Measurements from ENCODE around the gene ZNF391.
"Not testable (repeated sequence)": the region's sequence is repeated elsewhere in the genome, so short reads cannot be mapped to it uniquely, and the experiment has no call there.

ZNF391 gene

DNA sequence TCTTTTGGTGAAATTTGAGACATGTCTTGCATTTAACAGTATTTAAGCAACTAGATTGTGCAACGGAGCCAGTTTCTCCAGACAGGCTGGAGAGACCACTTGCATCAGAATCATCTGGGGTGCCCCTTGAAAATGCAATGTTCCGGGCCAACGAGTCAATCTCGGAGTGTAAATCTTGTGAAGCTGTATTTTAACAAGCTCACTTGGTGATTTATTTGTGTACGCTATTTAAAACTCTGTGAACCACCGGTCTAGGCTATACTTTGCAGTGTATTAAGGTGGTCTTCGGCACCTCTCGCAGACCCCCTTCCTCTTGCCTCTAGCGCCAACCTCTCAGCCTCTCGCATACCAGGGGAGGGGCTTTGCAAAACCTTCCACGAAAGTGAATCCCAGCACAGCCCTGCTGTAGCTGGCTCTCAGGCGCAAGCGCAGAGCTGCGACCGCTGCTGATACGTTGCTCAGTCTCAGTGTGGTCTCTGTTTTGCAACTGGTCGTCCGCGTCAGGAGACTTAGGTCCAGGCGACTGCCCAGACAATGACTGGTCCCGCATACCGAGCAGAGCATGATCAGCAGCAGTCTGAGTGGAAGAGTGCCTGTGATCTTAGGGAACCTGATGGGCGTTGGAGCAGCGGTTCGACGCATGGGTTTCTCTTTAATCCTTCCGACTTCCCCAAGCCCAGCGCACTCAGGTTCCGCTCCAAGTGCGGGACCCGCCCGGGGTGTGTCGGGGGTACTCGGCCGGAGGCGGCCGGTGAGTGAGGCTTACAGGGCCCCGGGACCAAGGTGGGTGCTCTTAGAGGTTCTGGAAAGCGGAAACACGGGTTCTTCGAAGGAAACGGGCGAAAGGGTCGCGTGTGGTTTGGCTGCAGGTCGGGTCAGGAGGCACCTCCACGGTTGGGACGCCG is at the start of gene ZNF391:
ZNF391 (plus strand) TSS at position 467 of the 905 bp plus-strand sequence. CDS start 11,612 bp downstream, outside the sequence.
- peak; percentile 54 for DNase-seq (ENCODE audit: low read depth)

DNA sequence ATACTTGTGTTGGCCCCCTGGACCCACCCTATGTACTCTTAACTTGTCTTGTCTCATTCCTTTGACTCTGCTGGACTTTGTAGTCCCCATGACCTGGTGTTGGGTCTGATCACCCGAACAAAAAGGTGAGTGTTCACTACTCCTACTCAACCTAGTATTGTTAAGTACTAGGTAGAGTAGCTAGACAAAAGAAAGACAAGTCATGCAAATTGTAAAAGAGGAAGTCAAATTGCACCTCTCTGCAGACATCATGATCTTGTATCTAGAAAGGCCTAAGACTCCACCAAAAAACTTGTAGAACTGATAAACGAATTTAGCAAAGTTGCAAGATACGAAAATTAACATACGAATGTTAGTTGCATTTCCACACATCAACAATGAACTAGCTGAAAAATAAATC is 35.7 kb upstream of the ZNF391 start:
- DNase-seq (ENCODE audit: low read depth): no peak

DNA sequence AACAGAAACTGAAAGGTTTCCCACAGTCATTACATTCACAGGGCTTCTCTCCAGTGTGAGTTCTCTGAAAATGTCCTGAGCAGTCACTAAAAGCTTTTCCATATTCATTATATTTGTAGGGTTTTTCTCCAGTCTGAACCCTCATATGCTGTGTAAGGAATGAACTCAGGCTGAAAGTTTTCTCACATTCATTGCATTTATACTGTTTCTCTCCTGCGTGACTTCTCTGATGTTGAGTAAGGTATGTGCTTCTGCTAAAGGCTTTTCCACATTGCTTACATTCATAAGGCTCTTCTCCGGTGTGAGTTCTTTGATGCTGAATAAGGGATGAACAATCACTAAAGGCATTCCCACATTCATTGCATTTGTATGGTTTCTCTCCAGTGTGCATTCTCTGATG is 29.8 kb upstream of the ZNF391 start:
- no peak for DNase-seq (ENCODE audit: low read depth)

DNA sequence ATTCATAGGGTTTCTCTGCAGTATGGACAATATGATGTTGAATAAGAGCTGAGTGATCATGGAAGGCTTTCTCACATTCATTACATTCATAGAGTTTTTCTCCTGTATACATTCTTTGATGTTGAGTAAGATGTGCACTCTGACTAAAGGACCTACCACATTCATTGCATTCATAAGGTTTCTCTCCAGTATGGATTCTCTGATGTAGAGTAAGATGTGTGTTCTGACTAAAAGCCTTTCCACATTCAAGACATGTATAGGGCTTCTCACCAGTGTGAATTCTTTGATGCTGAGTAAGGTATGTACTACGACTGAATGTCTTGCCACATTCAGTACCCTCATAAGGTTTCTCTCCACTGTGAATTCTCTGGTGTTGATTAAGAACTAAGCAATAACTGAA is 29.3 kb upstream of the ZNF391 start:
- DNase-seq (ENCODE audit: low read depth): no peak

DNA sequence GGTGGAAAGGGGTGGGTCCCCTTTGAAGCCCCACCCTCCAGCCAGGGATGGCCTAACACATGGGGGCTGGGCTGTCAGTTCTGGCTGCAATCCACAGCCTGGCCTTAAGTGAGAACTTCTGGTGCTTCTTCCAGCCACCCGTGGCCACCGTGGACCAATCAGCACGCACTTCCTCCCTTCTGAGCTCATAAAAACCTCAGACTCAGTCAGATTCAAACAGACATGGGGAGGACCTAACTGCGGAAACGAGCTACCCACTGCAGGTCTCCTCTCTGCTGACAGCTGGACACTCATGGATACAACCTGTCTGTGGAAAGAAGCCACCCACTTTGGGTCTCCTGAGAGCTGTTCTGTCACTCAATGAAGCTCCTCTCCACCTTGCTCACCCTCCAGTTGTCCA is 20.4 kb upstream of the ZNF391 start:
- DNase-seq (ENCODE audit: low read depth): no peak

DNA sequence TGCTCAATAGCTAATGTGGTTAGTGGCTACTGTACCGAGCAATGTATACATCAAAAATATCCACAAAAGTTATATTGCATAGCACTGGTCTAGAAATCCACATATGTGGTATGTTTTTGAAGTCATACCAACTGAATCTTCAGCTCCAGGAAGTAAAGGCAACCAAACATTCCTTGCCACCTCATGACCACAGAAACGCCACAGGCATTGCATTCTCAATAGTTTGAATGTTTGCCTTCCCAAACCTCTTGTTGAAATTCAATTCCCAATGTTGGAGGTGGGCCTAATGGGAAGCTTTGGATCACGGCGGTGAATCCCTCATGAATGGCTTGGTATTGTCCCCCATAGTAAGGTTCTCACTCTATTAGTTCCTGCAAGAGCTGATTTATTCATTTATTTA is 18.2 kb upstream of the ZNF391 start:
- no peak for DNase-seq (ENCODE audit: low read depth)

DNA sequence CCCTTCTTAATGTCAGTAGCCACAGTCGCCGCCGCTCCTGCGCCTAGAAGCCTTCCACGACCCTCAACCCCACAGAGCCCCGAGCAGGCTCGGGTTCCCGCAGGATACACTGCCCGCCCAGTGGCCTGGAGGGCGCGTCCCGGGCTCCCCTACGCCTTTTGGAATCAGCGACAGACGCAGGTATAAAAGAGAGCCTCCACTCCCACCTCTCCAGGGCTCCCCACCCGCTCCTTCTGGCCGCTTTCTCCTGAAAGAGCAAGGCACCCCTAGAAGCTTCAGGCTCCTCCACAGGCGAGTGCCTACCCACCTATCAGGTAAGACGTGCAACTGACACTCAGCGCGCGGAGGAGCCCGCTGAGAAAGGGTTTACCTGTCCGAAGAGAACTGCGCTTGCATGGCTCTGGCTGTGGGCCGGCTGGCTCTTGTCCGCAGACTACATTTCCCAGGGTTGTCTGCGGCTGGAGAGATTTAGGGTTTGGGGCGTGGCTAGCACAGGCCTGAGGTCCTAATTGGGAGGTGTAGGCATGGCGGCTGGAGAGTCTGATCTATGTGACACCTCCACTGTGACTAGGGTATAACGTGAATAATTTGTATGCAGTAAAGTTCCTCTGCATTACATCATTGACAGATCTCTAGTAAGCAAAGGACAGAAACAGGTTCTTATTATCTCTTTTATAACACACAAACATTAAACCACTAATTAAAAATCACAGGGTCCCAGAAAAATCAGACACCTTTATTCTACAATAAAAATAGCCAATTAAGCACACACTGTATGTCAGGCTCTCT is 13.5 kb upstream of the ZNF391 start:
- DNase-seq (ENCODE audit: low read depth): no peak

DNA sequence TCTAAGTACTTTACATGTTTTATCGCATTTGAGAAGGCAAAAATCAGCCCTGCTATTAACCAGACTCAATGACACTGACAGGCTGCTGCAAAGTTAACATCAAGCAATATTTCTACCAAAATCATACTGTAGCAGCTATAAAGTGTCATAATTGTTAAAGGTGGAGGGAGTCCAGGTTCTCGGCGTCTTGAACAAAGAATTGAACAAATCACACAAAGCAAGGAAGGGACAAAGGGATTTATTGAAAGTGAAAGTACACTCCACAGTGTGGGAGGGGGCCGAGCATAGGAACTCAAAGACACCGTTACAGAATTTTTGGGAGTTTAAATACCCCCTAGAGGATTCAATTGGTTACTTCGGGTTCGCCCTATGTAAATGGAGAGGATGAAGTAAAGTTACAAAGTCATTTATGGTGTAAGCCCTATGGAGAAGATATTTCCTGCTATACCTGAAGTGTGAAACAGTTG is 12.9 kb upstream of the ZNF391 start:
- no peak for DNase-seq (ENCODE audit: low read depth)

DNA sequence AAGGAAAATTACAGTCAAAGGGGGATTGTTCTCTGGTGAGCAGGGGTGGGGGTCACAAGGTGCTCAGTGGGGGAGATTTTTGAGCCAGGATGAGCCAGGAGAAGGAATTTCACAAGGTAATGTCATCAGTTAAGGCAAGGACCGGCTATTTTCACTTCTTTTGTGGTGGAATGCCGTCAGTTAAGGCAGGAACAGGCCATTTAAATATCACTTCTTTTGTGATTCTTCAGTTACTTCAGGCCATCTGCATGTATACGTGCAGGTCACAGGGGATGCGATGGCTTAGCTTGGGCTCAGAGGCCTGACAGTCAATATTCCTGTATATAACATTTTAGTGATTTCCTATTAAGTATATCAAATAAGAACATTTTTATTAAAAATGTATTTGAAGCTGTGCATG is 10.2 kb upstream of the ZNF391 start:
- not testable (repeated sequence) for DNase-seq (ENCODE audit: low read depth)

DNA sequence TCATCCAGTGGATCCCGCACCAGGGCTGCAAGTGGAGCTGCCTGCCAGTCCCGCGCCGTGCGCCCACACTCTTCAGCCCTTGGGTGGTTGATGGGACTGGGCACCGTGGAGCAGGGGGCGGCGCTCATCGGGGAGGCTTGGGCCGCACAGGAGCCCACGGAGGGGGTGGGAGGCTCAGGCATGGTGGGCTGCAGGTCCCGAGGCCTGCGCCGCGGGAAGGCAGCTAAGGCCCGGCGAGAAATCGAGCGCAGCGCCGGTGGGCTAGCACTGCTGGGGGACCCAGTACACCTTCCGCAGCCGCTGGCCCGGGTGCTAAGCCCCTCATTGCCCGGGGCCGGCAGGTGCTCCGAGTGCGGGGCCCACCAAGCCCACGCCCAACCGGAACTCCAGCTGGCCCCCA is 7.6 kb upstream of the ZNF391 start:
- not testable (repeated sequence) for DNase-seq (ENCODE audit: low read depth)

DNA sequence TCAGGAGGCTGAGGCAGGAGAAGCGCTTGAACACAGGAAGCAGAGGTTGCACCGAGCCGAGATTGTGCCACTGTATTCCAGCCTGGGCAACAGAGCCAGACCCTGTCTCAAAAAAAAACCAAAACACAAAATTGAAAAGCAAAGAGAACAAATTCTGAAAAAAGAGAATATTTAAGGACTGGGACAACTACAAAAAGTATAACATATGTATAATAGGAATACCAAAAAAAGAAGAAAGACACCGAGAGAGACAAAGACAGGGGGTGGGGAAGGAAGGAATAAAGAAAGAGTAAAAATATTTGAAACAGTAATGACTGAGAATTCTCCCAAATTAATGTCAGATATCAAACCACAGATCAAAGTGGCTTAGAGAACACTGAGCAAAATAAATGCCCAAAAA is 5.5 kb upstream of the ZNF391 start:
- DNase-seq (ENCODE audit: low read depth): no peak

DNA sequence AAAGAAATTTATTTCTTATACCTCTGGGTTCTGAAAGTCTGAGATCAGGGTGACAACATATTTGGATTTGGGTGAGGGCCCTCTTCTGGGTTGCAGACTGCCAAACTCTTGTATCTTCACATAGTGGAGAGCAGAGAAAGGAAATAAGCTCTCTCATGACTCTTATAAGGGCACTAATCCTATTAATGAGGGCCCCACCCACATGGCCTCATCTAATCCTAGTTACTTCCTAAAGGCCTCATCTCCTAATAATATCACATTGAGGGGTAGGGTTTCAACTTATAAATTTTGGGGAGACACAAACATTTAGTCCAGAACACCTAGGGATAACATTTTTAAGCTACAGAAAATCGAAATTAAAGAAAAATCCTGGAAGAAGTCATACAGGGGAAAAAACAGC is 5.1 kb upstream of the ZNF391 start:
- DNase-seq (ENCODE audit: low read depth): no peak

DNA sequence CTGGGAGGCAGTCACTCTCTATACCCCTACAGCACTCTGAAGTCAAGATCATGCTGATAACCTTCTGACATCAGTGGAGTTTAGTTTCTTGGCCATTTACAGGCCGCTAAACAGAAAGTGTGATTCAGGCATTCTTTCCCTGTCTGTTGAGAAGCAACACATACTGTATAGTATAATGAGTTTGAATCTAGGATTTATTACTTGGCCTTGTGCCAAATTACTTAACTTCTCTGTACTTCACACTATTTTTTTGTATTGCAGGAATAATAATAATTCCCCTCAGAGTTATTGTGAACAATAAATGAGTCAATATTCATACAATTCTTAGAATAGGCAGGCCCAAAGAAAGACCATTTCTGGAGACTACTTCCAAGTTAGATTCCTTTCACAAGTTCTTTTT is 4.1 kb downstream of the ZNF391 start:
- no peak for DNase-seq (ENCODE audit: low read depth)

DNA sequence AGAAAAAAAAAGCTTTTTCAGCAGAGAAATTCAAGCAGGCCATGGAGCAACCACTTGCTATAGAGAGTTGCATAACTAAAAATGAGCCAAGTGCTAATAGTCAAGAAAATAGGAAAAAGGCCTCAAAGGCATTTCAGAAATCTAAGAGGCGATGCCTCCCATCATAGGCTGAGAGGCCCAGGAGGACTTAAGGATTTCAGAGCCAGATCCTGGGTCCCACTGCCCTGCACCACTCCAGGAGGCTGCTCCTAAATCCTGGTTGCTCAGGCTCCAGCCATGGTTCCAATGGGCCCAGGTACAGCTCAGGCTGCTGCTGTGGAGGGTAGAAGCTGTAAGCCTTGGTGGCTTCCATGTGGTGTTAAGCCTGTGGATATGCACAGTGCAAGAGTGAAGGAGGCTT is 5.5 kb downstream of the ZNF391 start:
- no peak for DNase-seq (ENCODE audit: low read depth)

DNA sequence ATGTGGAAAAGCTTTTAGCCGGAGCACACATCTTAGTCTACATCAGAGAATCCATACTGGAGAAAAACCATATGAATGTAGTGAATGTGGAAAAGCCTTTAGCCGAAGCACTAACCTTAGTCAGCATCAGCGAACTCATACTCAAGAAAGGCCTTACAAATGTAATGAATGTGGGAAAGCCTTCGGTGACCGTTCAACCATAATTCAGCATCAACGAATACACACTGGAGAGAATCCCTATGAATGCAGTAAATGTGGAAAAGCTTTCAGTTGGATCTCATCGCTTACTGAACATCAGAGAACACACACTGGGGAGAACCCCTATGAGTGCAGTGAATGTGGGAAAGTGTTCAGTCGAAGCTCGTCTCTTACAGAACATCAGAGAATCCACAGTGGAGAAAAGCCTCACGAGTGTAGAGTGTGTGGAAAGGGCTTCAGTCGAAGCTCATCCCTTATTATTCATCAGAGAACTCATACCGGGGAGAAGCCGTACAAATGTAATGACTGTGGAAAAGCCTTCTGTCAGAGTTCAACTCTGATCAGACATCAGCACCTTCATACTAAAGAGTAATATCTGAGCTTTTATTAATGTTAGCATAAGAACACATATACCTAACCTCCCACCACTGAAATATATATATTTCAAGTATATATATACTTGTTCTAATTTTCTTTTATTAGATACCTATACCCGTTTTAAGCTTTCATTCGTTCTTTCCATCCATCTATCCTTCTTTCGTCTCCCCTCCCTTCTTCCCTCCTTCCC is 12.5 kb downstream of the ZNF391 start:
- DNase-seq (ENCODE audit: low read depth): no peak

DNA sequence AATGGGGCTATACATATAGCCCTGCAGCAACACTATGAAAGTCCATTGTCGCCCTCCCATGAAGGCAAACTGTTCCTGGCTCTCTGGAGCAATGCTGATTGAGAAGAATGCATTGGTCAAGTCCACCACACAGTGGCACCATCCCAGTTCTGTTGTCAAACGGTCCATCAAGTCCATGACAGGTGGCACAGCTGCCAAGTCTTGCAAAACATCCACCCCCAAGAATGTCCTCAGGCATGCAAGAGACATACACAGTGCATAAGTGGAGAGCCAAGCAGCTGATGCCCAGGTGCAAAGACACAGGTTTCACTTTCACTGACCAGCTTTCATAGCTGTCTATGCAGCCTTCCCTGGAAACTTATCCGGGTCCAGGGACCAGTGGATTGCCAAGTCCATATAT is 17.5 kb downstream of the ZNF391 start:
- DNase-seq (ENCODE audit: low read depth): no peak

DNA sequence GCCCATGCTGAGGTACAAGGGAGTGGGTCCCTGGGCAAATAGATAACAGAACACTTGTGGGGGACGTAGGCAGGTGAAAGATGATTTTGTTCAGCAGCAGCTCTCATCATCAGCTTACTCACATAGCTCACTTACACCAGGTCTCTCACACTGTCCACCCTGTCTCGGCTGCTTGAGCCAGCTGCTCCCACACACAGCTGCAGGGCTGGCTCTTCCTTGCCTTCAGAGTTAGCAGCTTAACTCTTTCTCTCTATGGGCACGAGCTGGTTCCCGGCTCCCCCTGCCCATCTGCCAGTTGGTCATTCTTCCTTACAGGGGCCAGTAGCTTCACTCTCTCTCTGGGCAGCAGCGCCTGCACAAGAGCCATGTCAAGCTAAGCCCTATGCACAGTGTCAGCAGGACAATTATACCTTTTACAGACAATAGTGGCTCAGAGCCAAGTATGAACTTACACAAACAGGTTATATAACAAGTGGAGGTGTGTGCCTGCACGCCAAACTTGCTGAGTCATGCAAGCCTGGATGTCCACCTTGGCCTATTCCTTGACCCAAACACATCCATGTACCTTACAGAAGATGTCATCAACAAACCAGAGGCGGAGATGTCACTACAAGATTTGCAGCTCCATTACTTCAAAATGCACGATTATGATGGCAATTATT is 18.7 kb downstream of the ZNF391 start:
- no peak for DNase-seq (ENCODE audit: low read depth)

DNA sequence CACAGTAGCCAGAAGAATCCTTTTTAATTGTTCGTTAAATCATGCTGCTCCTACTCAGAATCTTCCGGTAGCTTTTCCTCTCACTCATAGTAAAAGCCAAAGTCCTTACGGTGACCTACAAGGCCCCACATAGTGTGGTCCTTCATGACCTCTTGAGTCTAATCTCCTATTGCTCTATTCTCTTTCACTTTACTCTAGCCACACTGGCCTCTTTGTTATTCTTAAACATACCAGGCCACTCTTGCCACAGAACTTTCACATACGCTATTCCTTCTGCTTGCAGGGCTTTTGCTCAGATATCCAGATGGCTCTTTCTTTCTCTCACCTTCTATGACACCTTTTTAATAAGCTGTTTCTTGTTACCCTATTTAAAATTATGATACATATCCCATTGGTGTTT is 25.7 kb downstream of the ZNF391 start:
- DNase-seq (ENCODE audit: low read depth): no peak

DNA sequence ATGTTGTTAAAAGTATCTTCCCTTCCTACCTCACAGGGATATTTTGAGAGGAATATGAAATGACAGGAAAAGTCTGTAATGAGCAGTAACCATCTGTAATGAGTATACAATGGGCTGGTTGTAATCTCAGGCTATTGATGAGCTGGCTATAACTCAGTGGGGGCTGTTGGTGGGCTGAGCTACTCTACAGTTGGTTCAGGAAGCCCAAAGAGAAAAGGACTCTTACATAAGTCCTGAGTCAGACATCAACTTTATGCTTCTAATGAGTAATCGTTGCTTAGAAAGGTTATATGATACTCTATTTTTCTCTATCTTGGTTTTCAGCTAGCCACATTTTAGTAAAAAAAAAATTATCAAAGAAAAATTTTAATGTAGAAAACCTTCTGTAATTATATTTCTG is 26.4 kb downstream of the ZNF391 start:
- DNase-seq (ENCODE audit: low read depth): no peak

DNA sequence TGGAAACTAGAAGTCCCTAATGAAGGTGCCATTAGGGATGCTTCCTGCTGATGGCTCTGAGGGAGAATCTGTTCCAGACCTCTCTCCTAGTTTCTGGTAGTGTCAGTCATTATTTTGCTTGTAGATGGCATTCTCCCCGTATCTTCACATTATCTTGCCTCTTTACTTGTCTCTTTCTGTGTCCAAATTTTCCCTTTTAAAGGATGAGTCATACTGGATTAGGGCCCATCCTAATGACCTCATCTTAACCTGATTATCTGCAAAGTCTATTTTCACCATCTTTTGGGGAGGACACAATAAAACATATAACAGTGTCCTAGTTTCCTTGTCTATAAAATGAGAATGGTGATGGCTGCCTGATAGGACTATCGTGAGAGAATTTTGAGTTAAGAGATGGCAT is 27.3 kb downstream of the ZNF391 start:
- DNase-seq (ENCODE audit: low read depth): no peak

DNA sequence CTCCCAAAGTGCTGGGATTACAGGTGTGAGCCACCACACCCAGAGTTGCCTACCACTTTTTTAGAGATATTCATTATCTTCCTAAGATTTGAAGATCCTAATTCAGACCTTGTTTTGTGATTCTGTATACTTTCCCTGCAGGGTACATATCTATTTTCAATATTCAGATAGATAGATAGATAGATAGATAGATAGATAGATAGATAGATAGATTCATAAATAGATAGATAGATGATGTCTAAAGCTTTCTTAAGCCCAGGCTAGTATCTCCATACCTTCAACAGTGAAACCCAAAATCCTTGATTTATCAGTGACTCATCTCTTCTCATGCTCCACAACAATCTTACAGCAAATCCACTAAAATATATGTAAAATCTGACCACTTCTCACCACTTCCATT is 30.8 kb downstream of the ZNF391 start:
- no peak for DNase-seq (ENCODE audit: low read depth)
